PC-3 (cell line): ENCODE data around the gene CCAR1. TPM values are rescaled to one million over a fixed set of nuclear protein-coding genes. Genes with fewer than 3 reads are reported as not detected.

Experiments
- ATAC-seq: fragments of 200-7000 bp; cut with Tn5 transposase; 2 replicates; pipeline ENCODE4 v1.9.1; 2020; ENCODE audit warnings: mild to moderate bottlenecking, moderate library complexity
- BruUV-seq: library from RNA; stranded (reverse); fragments of 400-500 nt; replicated peaks from 2 replicates; lab custom pipeline; 2021; lab: Mats Ljungman, UMichigan
- CTCF ChIA-PET: fragments of 300-600 bp; sonication (Branson Sonifier 250); formaldehyde crosslinking; loops from one replicate; lab custom pipeline; 2022; ENCODE audit warnings: antibody characterized with exemption; lab: Charles Lee
- POLR2A ChIA-PET: fragments of 300-600 bp; sonication (Branson Sonifier 250); formaldehyde crosslinking; loops from one replicate; lab custom pipeline; 2022; ENCODE audit warnings: antibody characterized with exemption; ENCODE audit not compliant: unreplicated experiment; lab: Charles Lee
- DNase-seq: peaks from one replicate; pipeline ENCODE4 v3.0.0-alpha.2; 2015
- H2AFZ ChIP-seq: fragments of 300-600 bp; sonication (generic); 2 replicates; pipeline ENCODE4 v1.6.0; 2016; ENCODE audit warnings: antibody characterized with exemption, low read length
- H3F3A ChIP-seq: fragments of 300-600 bp; sonication (generic); one replicate; pipeline ENCODE4 v1.6.0; 2017; ENCODE audit warnings: antibody characterized with exemption, low read length, control low read depth, mild to moderate bottlenecking; ENCODE audit not compliant: unreplicated experiment
- H3K27ac ChIP-seq: fragments of 300-600 bp; sonication (generic); 2 replicates; pipeline ENCODE4 v1.5.1; 2016; ENCODE audit warnings: mild to moderate bottlenecking, low read length
- H3K27me3 ChIP-seq: fragments of 300-600 bp; sonication (generic); 2 replicates; pipeline ENCODE4 v1.6.1; 2016; ENCODE audit warnings: low read length, mixed read lengths
- H3K36me3 ChIP-seq: fragments of 300-600 bp; sonication (generic); 2 replicates; pipeline ENCODE4 v1.6.1; 2016; ENCODE audit warnings: low read depth, mixed run types, low read length, mixed read lengths
- H3K4me1 ChIP-seq: fragments of 300-600 bp; sonication (generic); 2 replicates; pipeline ENCODE4 v1.5.1; 2016; ENCODE audit warnings: low read length; ENCODE audit not compliant: insufficient read depth
- H3K4me2 ChIP-seq: fragments of 300-600 bp; sonication (generic); 2 replicates; pipeline ENCODE4 v1.6.0; 2016; ENCODE audit warnings: low read length
- H3K4me3 ChIP-seq: fragments of 300-600 bp; sonication (generic); 2 replicates; pipeline ENCODE4 v1.5.1; 2016; ENCODE audit warnings: mild to moderate bottlenecking, low read length, mixed read lengths
- H3K79me2 ChIP-seq: fragments of 300-600 bp; sonication (generic); 2 replicates; pipeline ENCODE4 v1.6.1; 2017; ENCODE audit warnings: low read length, mixed read lengths
- H3K9ac ChIP-seq: fragments of 300-600 bp; sonication (generic); 2 replicates; pipeline ENCODE4 v1.6.0; 2016; ENCODE audit warnings: mild to moderate bottlenecking, low read length
- H3K9me2 ChIP-seq: fragments of 300-600 bp; sonication (generic); replicated peaks from 2 replicates; pipeline ENCODE4 v1.6.1; 2016; ENCODE audit warnings: mixed run types, low read length, mixed read lengths
- H3K9me3 ChIP-seq: fragments of 300-600 bp; sonication (generic); 2 replicates; pipeline ENCODE4 v1.6.1; 2016; ENCODE audit warnings: low read length, mixed read lengths
- H4K20me1 ChIP-seq: fragments of 300-600 bp; sonication (generic); 2 replicates; pipeline ENCODE4 v1.6.1; 2016; ENCODE audit warnings: low read length, mixed read lengths
- CTCF ChIP-seq: fragments of 300-600 bp; sonication (generic); conservative IDR thresholded peaks from 2 replicates; pipeline ENCODE4 v1.5.1; 2017; ENCODE audit warnings: antibody characterized with exemption, low read depth, mild to moderate bottlenecking, low read length
- EZH2 ChIP-seq: fragments of 300-600 bp; sonication (generic); IDR thresholded peaks from one replicate; pipeline ENCODE4 v1.6.1; 2017; ENCODE audit warnings: antibody characterized with exemption, mild to moderate bottlenecking, low read length; ENCODE audit not compliant: unreplicated experiment
- EZH2phosphoT487 ChIP-seq: fragments of 300-600 bp; sonication (generic); IDR thresholded peaks from 2 replicates; pipeline ENCODE4 v1.6.1; 2018; ENCODE audit warnings: mild to moderate bottlenecking, antibody characterized with exemption, low read length, borderline replicate concordance
- intact Hi-C: fragments of 100-400 bp; cut with micrococcal nuclease; formaldehyde crosslinking; loops from 2 replicates; pipeline ENCODE4 v1.9.0; 2023
- total RNA-seq: library from RNA; depleted of rRNA; stranded (reverse); fragments of >200 nt; gene quantifications from 2 replicates; pipeline ENCODE4 v1.2.3, GENCODE V29; 2014

Gene CCAR1
- total RNA-seq, 1 experiment from 2014 or later: 92.1 TPM

DNA sequence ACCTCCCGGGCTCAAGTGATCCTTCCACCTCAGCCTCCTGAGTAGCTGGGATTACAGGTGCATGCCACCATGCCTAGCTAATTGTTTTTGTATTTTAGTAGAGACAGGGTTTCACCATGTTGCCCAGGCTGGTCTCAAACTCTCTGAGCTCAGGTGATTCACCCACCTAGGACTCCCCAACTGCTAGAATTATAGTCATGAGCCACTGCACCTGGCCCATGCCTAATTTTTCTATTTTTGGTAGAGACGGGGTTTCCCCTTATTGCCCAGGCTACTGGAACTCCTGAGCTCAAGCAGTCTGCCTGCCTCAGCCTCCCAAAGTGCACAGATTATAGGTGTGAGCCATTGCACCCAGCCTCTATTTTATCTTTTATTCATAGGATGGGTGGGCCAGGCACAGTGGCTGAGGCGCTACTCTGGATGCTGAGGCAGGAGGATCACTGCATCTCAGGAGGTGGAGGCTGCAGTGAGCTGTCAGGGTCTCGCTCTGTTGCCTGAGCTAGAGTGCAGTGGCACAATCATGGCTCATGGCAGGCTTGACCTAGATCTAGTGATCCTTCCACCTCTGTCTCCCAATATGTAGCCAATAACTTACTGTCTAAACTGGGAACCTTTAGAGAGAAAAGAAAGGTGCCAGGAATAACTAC is 75.0 kb downstream of the CCAR1 start:
- no peak for DNase-seq
- ChIA-PET POLR2A (interaction anchor here (0.6 kb wide), 1 partner anchor 311 kb away, joined by 3 read pairs; no protein-coding TSS in a partner anchor), CTCF (interaction anchor here (0.7 kb wide), 1 partner anchor 21 kb away, joined by 3 read pairs; no protein-coding TSS in a partner anchor)
- Histone ChIP-seq H3K9me3 (no peaks in the 10 kb centered on the region), H3K79me2 (no peaks in the 10 kb centered on the region), H3K9me2 (no peaks in the 10 kb centered on the region), H3K4me1 (no peaks in the 10 kb centered on the region), H4K20me1 (no peaks in the 10 kb centered on the region), H3K27ac (no peak overlapping the region), H3K4me2 (no peak overlapping the region), H3K9ac (no peak overlapping the region), H2AFZ (no peak overlapping the region), H3K36me3 (peaks cover 18% of the 10 kb centered on the region), H3K4me3 (no peak overlapping the region), H3K27me3 (no peaks in the 10 kb centered on the region), H3F3A (no peaks in the 10 kb centered on the region)
- intact Hi-C loops: no loop called here
- peak; percentile 27 for ATAC-seq
- TF ChIP-seq EZH2phosphoT487: no peak
- TF ChIP-seq EZH2: no peak
- TF ChIP-seq CTCF: no peak
- BruUV-seq: no TSS peak

- no TSS peak for BruUV-seq
- Histone ChIP-seq H2AFZ (no peak overlapping the region), H3K9ac (no peak overlapping the region), H3K79me2 (no peaks in the 10 kb centered on the region), H3K4me2 (no peak overlapping the region), H3K27me3 (no peaks in the 10 kb centered on the region), H3K27ac (no peak overlapping the region), H3K9me2 (no peaks in the 10 kb centered on the region), H4K20me1 (no peaks in the 10 kb centered on the region), H3K4me1 (no peaks in the 10 kb centered on the region), H3F3A (no peaks in the 10 kb centered on the region), H3K4me3 (no peak overlapping the region), H3K36me3 (peaks cover 15% of the 10 kb centered on the region), H3K9me3 (no peaks in the 10 kb centered on the region)
- peak; percentile 25 for DNase-seq
- ChIA-PET POLR2A (no interaction called here), CTCF (no interaction called here)
- intact Hi-C loops: no loop called here
- ATAC-seq: peak; percentile 80
- no peak for TF ChIP-seq CTCF
- no peak for TF ChIP-seq EZH2phosphoT487
- TF ChIP-seq EZH2: no peak
Measured at GRCh38 chr10:68796605-68797004, 75.6 kb downstream of the CCAR1 start.

DNA sequence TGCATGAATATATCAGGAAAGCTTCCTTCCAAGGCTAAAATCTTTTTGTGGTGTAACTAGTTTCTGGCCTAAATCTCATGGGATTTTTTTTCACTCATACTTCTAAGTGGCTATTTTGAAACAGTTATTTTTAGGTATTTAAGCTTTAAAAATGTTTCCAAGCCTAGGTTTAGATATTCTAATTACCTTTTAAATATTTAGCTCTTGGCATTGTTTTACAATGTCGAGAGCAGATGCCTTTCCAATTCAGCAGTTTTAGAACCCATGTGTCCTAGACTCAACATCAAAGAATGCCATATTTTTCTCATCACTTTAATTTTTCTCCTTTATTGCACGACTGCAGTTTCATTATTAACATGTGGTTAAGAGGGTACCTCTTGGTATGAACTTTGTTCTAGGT is 79.2 kb downstream of the CCAR1 start:
- no peaks in the 10 kb centered on the region for H4K20me1 ChIP-seq
- H3F3A ChIP-seq: peaks cover 7% of the 10 kb centered on the region
- H3K9me3 ChIP-seq: no peaks in the 10 kb centered on the region
- H3K4me2 ChIP-seq: no peak overlapping the region
- intact Hi-C loops: no loop called here
- ATAC-seq (no peak), DNase-seq (no peak)
- CTCF ChIA-PET: interaction anchor here (0.6 kb wide), 1 partner anchor 98 kb away, joined by 9 read pairs; no protein-coding TSS in a partner anchor
- H3K9ac ChIP-seq: no peak overlapping the region
- TF ChIP-seq CTCF (no peak), EZH2phosphoT487 (no peak), EZH2 (no peak)
- H3K9me2 ChIP-seq: no peaks in the 10 kb centered on the region
- no peak overlapping the region for H3K27ac ChIP-seq
- BruUV-seq: no TSS peak
- H3K36me3 ChIP-seq: 0 out of 2 replicates have a peak, but pooled peaks cover 5% of the 10 kb centered on the region
- H3K4me3 ChIP-seq: no peak overlapping the region
- POLR2A ChIA-PET: interaction anchor here (0.6 kb wide), 1 partner anchor 42 kb away, joined by 4 read pairs; no protein-coding TSS in a partner anchor
- H2AFZ ChIP-seq: no peak overlapping the region
- 0 out of 2 replicates have a peak, but pooled peaks cover 3% of the 10 kb centered on the region for H3K4me1 ChIP-seq
- H3K27me3 ChIP-seq: no peaks in the 10 kb centered on the region
- H3K79me2 ChIP-seq: no peaks in the 10 kb centered on the region
